Measurements from ENCODE around the gene ACE2. TPM values are rescaled to one million over a fixed set of nuclear protein-coding genes. Genes with fewer than 3 reads are reported as not detected.
"Not testable (repeated sequence)": the region's sequence is repeated elsewhere in the genome, so short reads cannot be mapped to it uniquely, and the experiment has no call there.

Gene ACE2
- not detected in 2 replicates for total RNA-seq
- total RNA-seq (2013): not detected
- not detected in 2 replicates for polyA plus RNA-seq
- not detected in 2 replicates for polyA minus RNA-seq

GRCh38 chrX:15600745-15601144 is at the start of gene ACE2:
Gene ACE2 (minus strand): TSS chrX:15600960. CDS start chrX:15600911, 49 bp downstream.
- 80% methylated on average over 1 of the region's 4 CpGs for WGBS (ENCODE audit: insufficient coverage)
- Histone ChIP-seq H3K4me1 (ENCODE audit: control insufficient read depth in 2 of 2, insufficient read depth in 2 of 2, low read length in 2 of 2) (no peaks in the 10 kb centered on the region), H3K4me3 (ENCODE audit: control extremely low read depth in 1 of 5, extremely low read depth in 1 of 5, insufficient read depth in 1 of 5, low read depth in 2 of 5, low read length in 4 of 5) (no peak within 1 kb of the TSS), H3K27me3 (replicated peaks in 1 of 4; ENCODE audit: control extremely low read depth in 1 of 4, control insufficient read depth in 3 of 4, insufficient read depth in 4 of 4, low read length in 3 of 4) (peaks cover 0 to 5% (median 0%) of the 10 kb centered on the region in 4 experiments), H3K27ac (ENCODE audit: low read length in 2 of 2) (no peak within 1 kb of the TSS), H3K36me3 (replicated peaks in 1 of 2; ENCODE audit: control extremely low read depth in 1 of 2, control insufficient read depth in 1 of 2, extremely low read depth in 1 of 2, insufficient read depth in 2 of 2, low read length in 1 of 2) (no peaks in the 10 kb centered on the region), H2AFZ (ENCODE audit: insufficient read depth, low read depth, low read length, poor library complexity, severe bottlenecking) (no peak within 1 kb of the TSS), H4K20me1 (ENCODE audit: control insufficient read depth, insufficient read depth, low read length, poor library complexity, severe bottlenecking) (no peaks in the 10 kb centered on the region), H3K4me2 (replicated peaks; ENCODE audit: low read depth, low read length, poor library complexity, severe bottlenecking) (no peak within 1 kb of the TSS), H3K9ac (ENCODE audit: low read length) (no peak within 1 kb of the TSS), H3K79me2 (ENCODE audit: control insufficient read depth, insufficient read depth, low read length) (no peaks in the 10 kb centered on the region), H3K9me3 (ENCODE audit: control extremely low read depth in 1 of 3, control insufficient read depth in 2 of 3, insufficient read depth in 1 of 3, low read length in 2 of 3) (no peaks in the 10 kb centered on the region)
- Mint-ChIP-seq H3K9me3 (ENCODE audit: insufficient read depth) (no peaks in the 10 kb centered on the region), H3K27me3 (peaks cover 12% of the 10 kb centered on the region), H3K27ac (no peak within 1 kb of the TSS), H3K4me1 (no peaks in the 10 kb centered on the region), H3K4me3 (no peak within 1 kb of the TSS)
- ATAC-seq (ENCODE audit: low read depth): no peak
- ChIA-PET POLR2A (no interaction called here), CTCF (no interaction called here)
- intact Hi-C loops (cut with micrococcal nuclease): no loop called here
- no peak for TF ChIP-seq EZH2 (IDR thresholded peaks at IDR 0.05; ENCODE audit: borderline replicate concordance, insufficient read depth, low read depth, low read length, poor library complexity, severe bottlenecking)
- TF ChIP-seq, protein P1, sequence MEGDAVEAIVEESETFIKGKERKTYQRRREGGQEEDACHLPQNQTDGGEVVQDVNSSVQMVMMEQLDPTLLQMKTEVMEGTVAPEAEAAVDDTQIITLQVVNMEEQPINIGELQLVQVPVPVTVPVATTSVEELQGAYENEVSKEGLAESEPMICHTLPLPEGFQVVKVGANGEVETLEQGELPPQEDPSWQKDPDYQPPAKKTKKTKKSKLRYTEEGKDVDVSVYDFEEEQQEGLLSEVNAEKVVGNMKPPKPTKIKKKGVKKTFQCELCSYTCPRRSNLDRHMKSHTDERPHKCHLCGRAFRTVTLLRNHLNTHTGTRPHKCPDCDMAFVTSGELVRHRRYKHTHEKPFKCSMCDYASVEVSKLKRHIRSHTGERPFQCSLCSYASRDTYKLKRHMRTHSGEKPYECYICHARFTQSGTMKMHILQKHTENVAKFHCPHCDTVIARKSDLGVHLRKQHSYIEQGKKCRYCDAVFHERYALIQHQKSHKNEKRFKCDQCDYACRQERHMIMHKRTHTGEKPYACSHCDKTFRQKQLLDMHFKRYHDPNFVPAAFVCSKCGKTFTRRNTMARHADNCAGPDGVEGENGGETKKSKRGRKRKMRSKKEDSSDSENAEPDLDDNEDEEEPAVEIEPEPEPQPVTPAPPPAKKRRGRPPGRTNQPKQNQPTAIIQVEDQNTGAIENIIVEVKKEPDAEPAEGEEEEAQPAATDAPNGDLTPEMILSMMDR (IDR thresholded peaks at IDR 0.05): no peak
- DNase-seq: no peak

- no CpG with 5 or more reads among the region's 5 CpGs for WGBS (ENCODE audit: insufficient coverage)
- H3K4me3 Mint-ChIP-seq: not testable (repeated sequence)
These were observed 46.8 kb upstream of the ACE2 start for GRCh38 chrX:15647510-15647909.

More at GRCh38 chrX:15647510-15647909, 46.8 kb upstream of the ACE2 start:
- DNase-seq; H3K4me1 ChIP-seq (ENCODE audit: control insufficient read depth in 2 of 2, insufficient read depth in 2 of 2, low read length in 2 of 2); H4K20me1 ChIP-seq (ENCODE audit: control insufficient read depth, insufficient read depth, low read length, poor library complexity, severe bottlenecking); H3K9ac ChIP-seq (ENCODE audit: low read length); H3K36me3 ChIP-seq (replicated peaks in 1 of 2; ENCODE audit: control extremely low read depth in 1 of 2, control insufficient read depth in 1 of 2, extremely low read depth in 1 of 2, insufficient read depth in 2 of 2, low read length in 1 of 2); H2AFZ ChIP-seq (ENCODE audit: insufficient read depth, low read depth, low read length, poor library complexity, severe bottlenecking); H3K4me3 ChIP-seq (ENCODE audit: control extremely low read depth in 1 of 5, extremely low read depth in 1 of 5, insufficient read depth in 1 of 5, low read depth in 2 of 5, low read length in 4 of 5); H3K27me3 ChIP-seq (replicated peaks in 1 of 4; ENCODE audit: control extremely low read depth in 1 of 4, control insufficient read depth in 3 of 4, insufficient read depth in 4 of 4, low read length in 3 of 4); CTCF ChIA-PET; H3K4me1 Mint-ChIP-seq; POLR2A ChIA-PET; H3K27me3 Mint-ChIP-seq; H3K27ac Mint-ChIP-seq; H3K27ac ChIP-seq (ENCODE audit: low read length in 2 of 2); H3K4me2 ChIP-seq (replicated peaks; ENCODE audit: low read depth, low read length, poor library complexity, severe bottlenecking); H3K79me2 ChIP-seq (ENCODE audit: control insufficient read depth, insufficient read depth, low read length); H3K9me3 Mint-ChIP-seq (ENCODE audit: insufficient read depth); H3K9me3 ChIP-seq (ENCODE audit: control extremely low read depth in 1 of 3, control insufficient read depth in 2 of 3, insufficient read depth in 1 of 3, low read length in 2 of 3); ATAC-seq (ENCODE audit: low read depth); intact Hi-C loops (cut with micrococcal nuclease): not testable (repeated sequence)

All from B cell (primary cell).